CD14-positive monocyte (primary cell): ENCODE data around the gene SDR39U1. TPM values are rescaled to one million over a fixed set of nuclear protein-coding genes. Genes with fewer than 3 reads are reported as not detected.

ENCODE experiments used
- DNase-seq, 3 donors: peaks; one replicate each; pipeline ENCODE4 v3.0.0-alpha.2; 2011 to 2022
- H2AFZ ChIP-seq: 2 replicates; pipeline ENCODE4 v1.6.0; 2012; ENCODE audit warnings: mild to moderate bottlenecking, low read depth, low read length, inconsistent platforms; ENCODE audit not compliant: insufficient read depth, poor library complexity, severe bottlenecking
- H3K27ac ChIP-seq, 2 donors: 1 replicate in 1 of 2; 2 replicates in 1 of 2; pipeline ENCODE4 v1.5.1; 2012 to 2013; ENCODE audit warnings: low read length in 2 of 2, control low read depth in 1 of 2, inconsistent platforms in 1 of 2, low read depth in 1 of 2, mild to moderate bottlenecking in 1 of 2
- H3K27me3 ChIP-seq, 2 donors: one replicate each; pipeline versions ENCODE4 v1.6.0 to v1.6.1; 2011 to 2013; ENCODE audit warnings: low read length in 2 of 2; ENCODE audit not compliant: control insufficient read depth in 2 of 2, insufficient read depth in 2 of 2
- H3K36me3 ChIP-seq, 2 donors: replicated peaks in 1 of 2; 1 replicate in 1 of 2; 2 replicates in 1 of 2; pipeline versions ENCODE4 v1.5.1 to v1.6.1; 2012 to 2013; ENCODE audit warnings: low read length in 2 of 2, control low read depth in 1 of 2, inconsistent platforms in 1 of 2, mild to moderate bottlenecking in 1 of 2; ENCODE audit not compliant: insufficient read depth in 2 of 2, control insufficient read depth in 1 of 2
- H3K4me1 ChIP-seq, 2 donors: 1 replicate in 1 of 2; 2 replicates in 1 of 2; pipeline versions ENCODE4 v1.5.1 to v1.6.1; 2012 to 2013; ENCODE audit warnings: low read length in 2 of 2, control low read depth in 1 of 2, inconsistent platforms in 1 of 2, mild to moderate bottlenecking in 1 of 2, moderate library complexity in 1 of 2; ENCODE audit not compliant: insufficient read depth in 2 of 2, control insufficient read depth in 1 of 2
- H3K4me2 ChIP-seq: replicated peaks from 2 replicates; pipeline ENCODE3; 2012; ENCODE audit warnings: low read length, moderate library complexity, mild to moderate bottlenecking; ENCODE audit not compliant: poor library complexity, severe bottlenecking; ENCODE audit errors: extremely low read depth
- H3K4me3 ChIP-seq, 3 experiments: fragments of 200-600 bp in 1 of 3; sonication (generic) in 1 of 3; replicated peaks in 1 of 3; 1 replicate in 2 of 3; 2 replicates in 1 of 3; pipeline ENCODE4 v1.5.1; 2011 to 2013; ENCODE audit warnings: low read length in 3 of 3, mild to moderate bottlenecking in 3 of 3, control low read depth in 2 of 3, low read depth in 2 of 3, inconsistent platforms in 1 of 3, moderate library complexity in 1 of 3
- H3K79me2 ChIP-seq: 2 replicates; pipeline ENCODE4 v1.6.0; 2012; ENCODE audit warnings: mild to moderate bottlenecking, control low read depth, inconsistent platforms, low read length, moderate library complexity; ENCODE audit not compliant: insufficient read depth
- H3K9ac ChIP-seq: 2 replicates; pipeline ENCODE4 v1.6.0; 2017; ENCODE audit warnings: low read length, mild to moderate bottlenecking; ENCODE audit not compliant: insufficient read depth, poor library complexity, severe bottlenecking
- H3K9me3 ChIP-seq, 2 donors: replicated peaks in 1 of 2; 1 replicate in 1 of 2; 2 replicates in 1 of 2; pipeline versions ENCODE4 v1.5.1 to v1.6.1; 2012 to 2013; ENCODE audit warnings: low read length in 2 of 2, control low read depth in 1 of 2; ENCODE audit not compliant: control insufficient read depth in 1 of 2, insufficient read depth in 1 of 2
- H4K20me1 ChIP-seq: 2 replicates; pipeline ENCODE4 v1.6.0; 2012; ENCODE audit warnings: mild to moderate bottlenecking, low read length, control low read depth, moderate library complexity; ENCODE audit not compliant: insufficient read depth
- H3K27ac Mint-ChIP-seq, 7 donors: one replicate each; pipeline ENCODE4 v1.8.0; 2020; ENCODE audit warnings: mild to moderate bottlenecking in 7 of 7, mixed read lengths in 7 of 7, moderate library complexity in 6 of 7, inconsistent platforms in 2 of 7
- H3K27me3 Mint-ChIP-seq, 3 donors: one replicate each; pipeline ENCODE4 v1.8.0; 2021 to 2022; ENCODE audit warnings: low read depth in 3 of 3, mild to moderate bottlenecking in 3 of 3, mixed read lengths in 3 of 3, moderate library complexity in 3 of 3, inconsistent platforms in 1 of 3
- H3K36me3 Mint-ChIP-seq, 2 donors: one replicate each; pipeline ENCODE4 v1.8.0; 2020; ENCODE audit warnings: mixed read lengths in 2 of 2, inconsistent platforms in 1 of 2, mild to moderate bottlenecking in 1 of 2
- H3K4me1 Mint-ChIP-seq: one replicate; pipeline ENCODE4 v1.8.0; 2020; ENCODE audit warnings: mild to moderate bottlenecking, mixed read lengths
- H3K4me3 Mint-ChIP-seq, 2 donors: one replicate each; pipeline ENCODE4 v1.8.0; 2020; ENCODE audit warnings: mild to moderate bottlenecking in 2 of 2, mixed read lengths in 2 of 2, moderate library complexity in 1 of 2
- H3K9me3 Mint-ChIP-seq, 7 donors: one replicate each; pipeline ENCODE4 v1.8.0; 2020 to 2022; ENCODE audit warnings: mixed read lengths in 7 of 7, mild to moderate bottlenecking in 6 of 7, moderate library complexity in 6 of 7, inconsistent platforms in 2 of 7
- WGBS: methylation state at CpG from one replicate; pipeline ENCODE4 v1.1.5; 2013; ENCODE audit warnings: missing lambda C conversion rate; ENCODE audit not compliant: insufficient coverage; 5-methylcytosine and 5-hydroxymethylcytosine counted together
- intact Hi-C, 2 donors: fragments of 100-400 bp; cut with micrococcal nuclease; formaldehyde crosslinking; loops; one replicate each; pipeline versions ENCODE4 v1.15.0 to v1.15.1; 2023
- polyA plus RNA-seq, 3 donors: library from polyadenylated mRNA; depleted of rRNA in 1 of 3; unstranded in 2 of 3; stranded (reverse) in 1 of 3; fragments of 300-500 nt in 2 of 3; fragments of >200 nt in 1 of 3; fragmentation: Illumina TruSeq in 2 of 3; gene quantifications; 1 replicate in 2 of 3; 2 replicates in 1 of 3; pipeline ENCODE4 v1.2.3, GENCODE V29; 2012 to 2021
- TF ChIP-seq, protein P1 (sequence below): fragments of 200-600 bp; IDR thresholded peaks from one replicate; pipeline ENCODE4 v1.8.0; 2022; ENCODE audit warnings: antibody characterized with exemption, mild to moderate bottlenecking

The SDR39U1 gene
- polyA plus RNA-seq, 3 donors: 37.3 to 110 (median 39.2) TPM

GRCh38 chr14:24409192-24409591 lies 33.4 kb downstream of the SDR39U1 start:
- Histone ChIP-seq H3K9me3 (no peaks in the 10 kb centered on the region), H3K4me2 (no peak overlapping the region), H3K27me3 (no peaks in the 10 kb centered on the region), H4K20me1 (no peaks in the 10 kb centered on the region), H3K36me3 (no peaks in the 10 kb centered on the region), H3K79me2 (no peaks in the 10 kb centered on the region), H3K4me1 (no peaks in the 10 kb centered on the region), H3K9ac (no peak overlapping the region), H3K27ac (no peak overlapping the region), H3K4me3 (no peak overlapping the region), H2AFZ (no peak overlapping the region)
- Mint-ChIP-seq H3K36me3 (no peaks in the 10 kb centered on the region), H3K4me1 (no peaks in the 10 kb centered on the region), H3K9me3 (no peaks in the 10 kb centered on the region), H3K27ac (no peak overlapping the region), H3K27me3 (peaks cover 0 to 4% (median 2%) of the 10 kb centered on the region in 3 donors), H3K4me3 (no peak overlapping the region)
- intact Hi-C loops: loop anchor here in 1 of 2 donors (5.0 kb wide), 1 partner anchor 37 kb away; no protein-coding TSS in a partner anchor
- WGBS: 95% methylated on average over 4 of the region's 6 CpGs
- TF ChIP-seq, protein P1, sequence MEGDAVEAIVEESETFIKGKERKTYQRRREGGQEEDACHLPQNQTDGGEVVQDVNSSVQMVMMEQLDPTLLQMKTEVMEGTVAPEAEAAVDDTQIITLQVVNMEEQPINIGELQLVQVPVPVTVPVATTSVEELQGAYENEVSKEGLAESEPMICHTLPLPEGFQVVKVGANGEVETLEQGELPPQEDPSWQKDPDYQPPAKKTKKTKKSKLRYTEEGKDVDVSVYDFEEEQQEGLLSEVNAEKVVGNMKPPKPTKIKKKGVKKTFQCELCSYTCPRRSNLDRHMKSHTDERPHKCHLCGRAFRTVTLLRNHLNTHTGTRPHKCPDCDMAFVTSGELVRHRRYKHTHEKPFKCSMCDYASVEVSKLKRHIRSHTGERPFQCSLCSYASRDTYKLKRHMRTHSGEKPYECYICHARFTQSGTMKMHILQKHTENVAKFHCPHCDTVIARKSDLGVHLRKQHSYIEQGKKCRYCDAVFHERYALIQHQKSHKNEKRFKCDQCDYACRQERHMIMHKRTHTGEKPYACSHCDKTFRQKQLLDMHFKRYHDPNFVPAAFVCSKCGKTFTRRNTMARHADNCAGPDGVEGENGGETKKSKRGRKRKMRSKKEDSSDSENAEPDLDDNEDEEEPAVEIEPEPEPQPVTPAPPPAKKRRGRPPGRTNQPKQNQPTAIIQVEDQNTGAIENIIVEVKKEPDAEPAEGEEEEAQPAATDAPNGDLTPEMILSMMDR: no peak
- no peak for DNase-seq

DNA sequence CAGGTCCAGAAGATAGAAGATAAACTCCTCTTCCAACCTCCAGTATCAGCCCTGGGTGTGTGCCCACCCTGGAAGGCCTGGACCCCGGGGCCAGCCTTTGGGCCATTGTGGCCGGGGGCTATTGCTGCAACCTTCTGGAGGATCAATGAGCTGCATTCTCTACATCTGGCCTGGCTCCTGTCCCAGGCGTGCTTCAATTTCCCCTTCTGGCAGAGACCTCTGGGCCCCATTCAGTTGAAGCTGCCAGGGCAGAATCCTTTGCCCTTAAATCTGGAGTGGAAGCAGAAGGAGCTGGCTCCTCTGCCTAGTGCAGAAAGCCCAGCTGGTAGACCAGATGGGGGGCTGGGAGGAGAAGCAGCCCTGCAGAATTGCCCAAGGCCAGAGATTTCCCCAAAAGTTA lies 33.8 kb downstream of the SDR39U1 start:
- no peaks in the 10 kb centered on the region for H3K9me3 Mint-ChIP-seq
- no peaks in the 10 kb centered on the region for H4K20me1 ChIP-seq
- 27% methylated on average over 3 of the region's 3 CpGs for WGBS
- intact Hi-C loops: loop anchor here in 1 of 2 donors (5.0 kb wide), 1 partner anchor 36 kb away; no protein-coding TSS in a partner anchor
- H3K9me3 ChIP-seq: no peaks in the 10 kb centered on the region
- no peaks in the 10 kb centered on the region for H3K4me1 ChIP-seq
- TF ChIP-seq, protein P1: no peak
- no peak for DNase-seq
- no peaks in the 10 kb centered on the region for H3K79me2 ChIP-seq
- H3K4me1 Mint-ChIP-seq: no peaks in the 10 kb centered on the region
- H3K9ac ChIP-seq: no peak overlapping the region
- H3K27me3 Mint-ChIP-seq: peaks cover 0 to 4% (median 2%) of the 10 kb centered on the region in 3 donors
- no peak overlapping the region for H3K4me2 ChIP-seq
- H3K36me3 ChIP-seq: no peaks in the 10 kb centered on the region
- H3K36me3 Mint-ChIP-seq: no peaks in the 10 kb centered on the region
- H3K27ac Mint-ChIP-seq: no peak overlapping the region
- no peak overlapping the region for H3K4me3 Mint-ChIP-seq
- no peak overlapping the region for H2AFZ ChIP-seq
- H3K4me3 ChIP-seq: no peak overlapping the region
- H3K27ac ChIP-seq: no peak overlapping the region
- no peaks in the 10 kb centered on the region for H3K27me3 ChIP-seq
